GM21390 (cell line): ENCODE measurements around the gene ATP6AP1.
"Not testable (repeated sequence)": the region's sequence is repeated elsewhere in the genome, so short reads cannot be mapped to it uniquely, and the experiment has no call there.

Experiments used
- ATAC-seq: cut with Tn5 transposase; IDR thresholded peaks from one replicate; pipeline ENCODE4 v1.9.1; 2021; ENCODE audit not compliant: unreplicated experiment

Gene ATP6AP1

GRCh38 chrX:154428176-154429171 lies at the start of gene ATP6AP1:
Gene ATP6AP1 (plus strand): TSS chrX:154428677. CDS start chrX:154428693, 16 bp downstream.
- peak; percentile 95 for ATAC-seq

DNA sequence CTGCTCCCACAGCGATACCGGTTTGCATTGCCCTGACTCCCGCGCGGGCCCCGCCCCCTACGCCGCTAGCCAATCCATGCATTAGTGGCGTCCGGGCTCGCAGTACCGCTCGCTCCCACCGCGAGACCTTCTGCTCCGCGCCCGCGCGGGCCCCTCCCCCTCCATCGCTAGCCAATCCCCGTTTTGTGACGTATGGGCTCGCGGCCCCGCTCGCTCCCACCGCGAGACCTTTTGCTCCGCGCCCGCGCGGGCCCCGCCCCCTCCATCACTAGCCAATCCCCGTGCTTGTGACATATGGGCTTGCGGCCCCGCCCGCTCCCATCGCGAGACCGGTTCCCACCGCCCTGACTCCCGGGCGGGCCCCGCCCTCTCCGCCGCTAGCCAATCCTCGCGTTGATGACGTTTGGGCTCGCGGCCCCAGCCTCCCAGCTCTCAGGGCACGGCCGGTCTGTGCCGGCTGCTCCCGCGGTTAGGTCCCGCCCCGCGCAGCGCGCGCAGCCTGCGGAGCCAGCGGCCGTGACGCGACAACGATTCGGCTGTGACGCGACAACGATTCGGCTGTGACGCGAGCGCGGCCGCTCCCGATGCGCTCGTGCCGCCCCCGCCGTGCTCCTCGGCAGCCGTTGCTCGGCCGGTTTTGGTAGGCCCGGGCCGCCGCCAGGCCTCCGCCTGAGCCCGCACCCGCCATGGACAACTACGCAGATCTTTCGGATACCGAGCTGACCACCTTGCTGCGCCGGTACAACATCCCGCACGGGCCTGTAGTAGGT lies 49.5 kb upstream of the ATP6AP1 start, which contains the start of gene EMD:
TSS of gene EMD (plus strand) at position 497 of the 770 bp plus-strand sequence. CDS start at position 687, 190 bp downstream.
- ATAC-seq, result peak; percentile 78

DNA sequence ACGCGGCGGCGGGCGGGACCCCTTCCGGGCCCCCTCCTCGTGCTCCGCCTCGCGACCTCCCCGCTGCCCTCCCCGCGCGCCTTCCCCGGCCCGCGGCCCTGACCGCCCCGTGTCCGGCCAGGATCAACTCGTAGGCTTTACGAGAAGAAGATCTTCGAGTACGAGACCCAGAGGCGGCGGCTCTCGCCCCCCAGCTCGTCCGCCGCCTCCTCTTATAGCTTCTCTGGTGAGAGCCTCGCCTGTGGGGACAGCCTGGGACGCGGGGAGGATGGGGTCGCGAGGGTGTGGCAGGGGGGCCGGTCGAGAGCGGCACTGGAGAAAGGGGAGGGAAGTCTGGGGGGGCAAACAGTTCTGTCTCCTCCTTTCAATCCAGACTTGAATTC lies 48.9 kb upstream of the ATP6AP1 start:
- no peak for ATAC-seq

DNA sequence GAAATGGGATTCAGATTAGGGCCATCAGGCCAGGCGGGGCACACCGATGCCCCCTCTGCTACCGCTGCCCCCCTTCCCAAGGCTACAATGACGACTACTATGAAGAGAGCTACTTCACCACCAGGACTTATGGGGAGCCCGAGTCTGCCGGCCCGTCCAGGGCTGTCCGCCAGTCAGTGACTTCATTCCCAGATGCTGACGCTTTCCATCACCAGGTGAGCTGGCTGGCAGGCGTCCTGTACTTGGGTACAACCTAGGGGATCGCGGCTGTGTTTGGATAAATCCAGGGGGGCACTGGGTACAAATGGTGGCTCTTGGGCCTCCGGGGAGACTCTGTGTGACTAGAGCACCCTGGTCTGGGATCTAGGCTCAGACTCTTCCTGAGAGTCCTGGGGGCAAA lies 48.3 kb upstream of the ATP6AP1 start:
- no peak for ATAC-seq

- no peak for ATAC-seq
These were observed 47.7 kb upstream of the ATP6AP1 start for GRCh38 chrX:154380787-154381186.

DNA sequence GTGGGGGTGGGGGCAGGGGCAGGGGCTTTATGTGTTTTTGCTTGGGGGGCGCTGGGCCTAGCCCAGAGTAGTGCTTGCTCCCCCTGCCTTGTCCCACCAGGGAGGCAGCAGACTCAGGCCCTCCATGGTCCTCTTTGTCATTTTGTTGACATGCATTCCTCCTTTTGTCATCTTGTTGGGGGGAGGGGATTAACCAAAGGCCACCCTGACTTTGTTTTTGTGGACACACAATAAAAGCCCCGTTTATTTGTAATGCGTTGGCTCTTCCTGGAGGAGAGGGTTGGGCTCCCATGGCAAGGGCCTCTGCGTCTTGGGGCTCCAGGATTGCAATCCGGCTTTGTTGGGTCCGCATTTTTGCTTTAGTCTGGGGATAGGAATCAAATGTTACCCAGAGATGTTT lies 47.2 kb upstream of the ATP6AP1 start:
- ATAC-seq, result no peak

DNA sequence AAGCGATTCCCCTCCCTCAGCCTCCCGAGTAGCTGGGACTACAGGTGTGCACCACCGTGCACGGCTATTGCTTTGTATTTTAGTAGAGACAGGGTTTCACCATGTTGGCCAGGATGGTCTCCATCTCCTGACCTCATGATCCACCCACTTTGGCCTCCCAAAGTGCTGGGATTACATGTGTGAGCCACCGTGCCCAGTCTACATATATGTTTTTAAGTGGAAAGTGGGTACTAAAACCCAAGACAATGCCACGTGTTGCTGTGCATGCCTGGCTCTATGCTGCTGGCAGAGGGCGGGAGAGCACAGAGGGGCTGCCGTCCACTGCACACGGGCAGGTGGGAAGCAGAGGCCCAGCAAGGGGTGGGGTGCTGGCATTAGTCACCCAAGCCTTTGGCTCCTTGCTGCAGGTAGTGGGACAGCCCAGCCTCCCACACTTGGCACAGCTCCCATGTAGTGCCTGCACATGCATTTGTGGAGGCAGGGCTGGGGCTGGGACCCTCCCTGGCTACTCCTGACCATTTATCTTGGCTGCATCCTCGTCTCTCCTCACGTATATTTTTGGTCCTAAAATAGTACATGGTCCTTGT lies 45.9 kb upstream of the ATP6AP1 start:
- no peak for ATAC-seq

DNA sequence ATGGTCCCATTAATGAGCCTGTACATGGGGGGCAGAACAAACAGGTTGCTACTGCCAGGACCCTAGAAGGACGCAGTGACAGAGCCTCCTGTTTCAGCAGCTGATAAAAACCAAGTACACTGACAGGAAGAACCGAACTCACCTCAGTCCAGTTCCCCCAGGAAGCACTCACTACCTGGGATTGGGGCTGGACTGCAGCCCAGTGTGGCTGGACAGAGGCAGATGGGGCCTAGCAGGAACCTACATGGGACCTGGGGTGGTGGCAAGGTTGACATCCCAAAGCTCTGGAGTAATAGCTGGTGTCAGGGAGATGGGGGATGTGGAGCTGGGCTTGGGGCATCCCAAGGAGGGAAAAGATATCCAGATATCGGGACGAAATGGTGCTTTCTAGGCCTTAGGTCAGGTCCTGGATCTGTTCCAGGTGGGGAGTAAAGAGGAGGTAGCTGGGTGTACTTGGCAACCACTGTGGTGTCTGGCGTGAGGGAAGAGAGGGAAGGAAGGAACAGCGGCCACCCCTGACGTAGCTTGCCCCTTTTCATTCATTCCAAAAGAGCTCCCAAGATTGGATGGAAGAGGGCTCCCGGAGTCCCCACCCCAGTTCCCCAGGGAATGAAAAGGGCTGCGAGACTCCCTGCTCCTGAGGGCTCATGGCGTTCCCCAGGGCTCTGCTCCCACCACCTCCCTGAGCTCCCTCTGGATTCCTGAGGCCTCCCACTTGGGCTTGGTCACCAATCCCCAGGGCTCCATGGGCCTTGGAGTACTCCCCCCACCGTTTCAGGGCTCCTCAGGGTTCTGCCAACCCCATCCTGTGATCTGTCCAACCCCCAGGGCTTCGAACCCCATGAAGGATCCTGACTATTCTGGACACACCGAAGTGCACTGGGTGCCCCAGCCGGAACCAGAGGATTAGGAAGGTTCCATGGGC lies 44.9 kb upstream of the ATP6AP1 start:
- ATAC-seq, result no peak

DNA sequence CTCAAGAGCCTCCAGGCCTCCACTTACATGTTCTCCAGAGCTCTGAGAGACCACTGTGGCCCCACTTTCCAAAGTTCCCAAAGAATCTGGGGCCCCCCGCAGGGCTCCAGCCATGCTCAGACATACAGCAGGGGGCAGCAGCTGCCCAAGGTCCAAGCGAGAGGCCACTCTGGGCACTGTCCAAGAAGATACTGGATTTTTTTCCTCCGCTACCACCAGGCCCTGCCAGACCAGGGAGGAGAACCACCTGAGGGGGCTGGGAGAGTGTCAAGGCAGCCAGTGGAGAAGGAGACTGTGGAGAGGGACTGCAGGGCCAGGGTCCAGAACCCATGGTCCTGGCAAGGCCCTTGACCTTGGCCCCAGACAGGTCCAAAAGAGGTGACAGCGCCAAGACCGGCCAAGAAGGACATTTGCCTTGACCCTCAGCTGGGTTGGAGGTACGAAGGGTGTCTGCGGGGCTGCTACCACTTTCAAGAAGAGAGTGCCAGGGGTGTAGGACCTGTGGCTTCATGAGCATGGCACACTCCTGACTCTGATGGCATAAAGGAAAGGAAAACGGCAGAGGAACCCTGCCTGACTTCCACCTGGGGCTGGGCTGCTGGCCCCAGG lies 44.1 kb upstream of the ATP6AP1 start:
- no peak for ATAC-seq

GRCh38 chrX:154388094-154388493 lies 40.4 kb upstream of the ATP6AP1 start:
- not testable (repeated sequence) for ATAC-seq

- ATAC-seq, result not testable (repeated sequence)
These were observed 39.8 kb upstream of the ATP6AP1 start for GRCh38 chrX:154388649-154389048.

DNA sequence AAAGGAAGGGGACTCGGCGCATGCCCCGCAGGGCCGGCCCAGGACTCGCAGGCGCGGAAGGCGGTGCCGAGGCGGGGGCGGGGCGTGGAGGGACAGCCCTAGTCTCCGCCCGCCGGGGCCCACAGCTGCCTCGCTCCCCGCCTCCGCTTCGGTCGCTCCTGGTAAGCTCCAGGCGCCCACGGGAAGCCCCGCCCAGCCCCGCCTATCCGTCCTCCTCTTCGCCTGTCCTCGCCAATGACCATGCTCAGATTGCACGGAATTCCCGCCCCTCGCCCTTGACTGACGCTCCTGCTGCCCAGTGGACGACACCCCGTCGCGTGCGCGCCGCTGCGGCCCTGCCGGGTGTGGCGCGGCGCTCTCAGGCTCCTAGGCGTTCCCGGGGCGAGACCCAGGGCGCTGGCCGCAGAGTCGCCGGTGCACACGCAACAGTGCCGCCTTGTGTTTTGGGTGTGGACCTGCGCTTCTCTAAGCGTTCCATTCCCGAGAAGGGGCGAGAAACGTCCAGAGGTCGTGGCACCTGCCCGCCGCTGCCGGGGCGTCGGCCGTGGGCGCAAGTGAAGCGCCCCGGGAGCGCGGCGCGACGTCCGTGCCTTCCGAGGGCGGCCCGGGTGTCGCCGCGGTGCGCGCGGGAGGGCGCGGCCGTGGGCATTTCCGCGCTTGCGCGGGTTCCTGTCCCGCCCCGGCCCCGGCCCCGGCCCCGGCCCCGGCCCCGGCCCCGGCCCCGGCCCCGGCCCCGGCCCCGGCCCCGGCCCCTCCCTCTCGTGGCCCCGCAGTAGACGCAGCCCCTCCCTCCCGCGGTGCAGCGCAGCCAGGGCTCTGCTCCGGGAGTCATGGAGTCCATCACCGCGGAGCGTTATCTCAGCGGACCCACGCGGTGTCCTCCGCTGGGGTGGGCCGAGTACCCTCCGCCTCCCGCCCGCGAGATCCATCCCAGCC lies 38.4 kb upstream of the ATP6AP1 start:
- ATAC-seq, result peak; percentile 77

DNA sequence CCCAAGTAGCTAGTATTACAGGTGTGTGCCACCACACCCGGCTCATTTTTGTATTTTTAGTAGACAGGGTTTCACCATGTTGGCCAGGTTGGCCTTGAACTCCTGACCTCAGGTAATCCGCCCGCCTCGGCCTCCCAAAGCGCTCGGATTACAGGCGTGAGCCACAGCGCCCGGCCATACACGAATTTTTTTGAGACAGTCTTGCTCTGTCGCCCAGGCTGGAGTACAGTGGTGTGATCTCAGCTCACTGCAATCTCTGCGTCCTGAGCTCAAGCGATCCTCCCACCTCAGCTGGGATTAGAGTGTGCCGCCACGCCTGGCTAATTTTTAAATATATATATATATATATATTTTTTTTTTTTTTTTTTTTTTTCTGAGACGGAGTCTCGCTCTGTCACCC lies 32.1 kb upstream of the ATP6AP1 start:
- ATAC-seq, result not testable (repeated sequence)

DNA sequence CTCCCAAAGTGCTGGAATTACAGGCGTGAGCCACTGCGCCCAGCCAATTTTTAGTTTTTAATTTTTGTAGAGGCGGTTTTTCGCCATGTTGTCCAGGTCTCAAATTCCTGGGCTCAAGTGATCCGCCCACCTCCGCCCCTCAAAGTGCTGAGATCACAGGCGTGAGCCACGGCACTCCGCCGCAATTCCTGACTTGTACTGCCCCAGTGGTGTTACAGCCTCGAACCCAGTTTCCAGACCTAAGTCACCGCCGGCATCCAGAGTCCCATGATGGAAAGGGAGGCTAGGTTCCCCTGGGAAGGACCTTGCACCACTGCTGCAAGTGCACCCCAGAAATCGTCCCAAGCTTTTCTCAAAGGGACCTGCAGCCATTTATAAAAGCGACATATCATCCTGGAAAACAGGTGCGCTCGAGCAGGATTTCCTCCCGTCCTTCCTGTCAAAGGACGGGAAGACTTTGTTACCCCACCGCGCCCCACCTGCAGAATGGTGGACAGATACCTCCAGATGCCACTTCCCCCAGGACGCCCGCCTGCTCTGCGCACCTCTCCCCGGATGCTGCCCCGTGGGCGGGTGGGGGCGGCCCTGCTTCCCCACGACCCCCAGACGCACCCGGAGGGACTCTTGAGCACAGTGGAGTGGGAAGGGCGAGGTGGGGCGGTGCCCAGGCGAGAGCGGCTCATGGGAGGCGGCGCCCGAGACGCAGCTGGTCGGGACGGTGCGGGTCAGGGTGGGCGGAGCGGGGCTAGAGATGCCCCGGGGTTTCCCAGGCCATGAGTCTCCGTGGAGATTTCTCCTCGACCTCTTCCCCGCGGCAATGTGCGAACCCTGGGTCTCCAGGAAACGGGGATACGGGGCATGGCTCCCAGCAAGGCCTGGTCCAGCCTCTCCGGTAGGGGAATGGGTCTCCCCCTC lies 31.2 kb upstream of the ATP6AP1 start:
- ATAC-seq, result peak; percentile 52

DNA sequence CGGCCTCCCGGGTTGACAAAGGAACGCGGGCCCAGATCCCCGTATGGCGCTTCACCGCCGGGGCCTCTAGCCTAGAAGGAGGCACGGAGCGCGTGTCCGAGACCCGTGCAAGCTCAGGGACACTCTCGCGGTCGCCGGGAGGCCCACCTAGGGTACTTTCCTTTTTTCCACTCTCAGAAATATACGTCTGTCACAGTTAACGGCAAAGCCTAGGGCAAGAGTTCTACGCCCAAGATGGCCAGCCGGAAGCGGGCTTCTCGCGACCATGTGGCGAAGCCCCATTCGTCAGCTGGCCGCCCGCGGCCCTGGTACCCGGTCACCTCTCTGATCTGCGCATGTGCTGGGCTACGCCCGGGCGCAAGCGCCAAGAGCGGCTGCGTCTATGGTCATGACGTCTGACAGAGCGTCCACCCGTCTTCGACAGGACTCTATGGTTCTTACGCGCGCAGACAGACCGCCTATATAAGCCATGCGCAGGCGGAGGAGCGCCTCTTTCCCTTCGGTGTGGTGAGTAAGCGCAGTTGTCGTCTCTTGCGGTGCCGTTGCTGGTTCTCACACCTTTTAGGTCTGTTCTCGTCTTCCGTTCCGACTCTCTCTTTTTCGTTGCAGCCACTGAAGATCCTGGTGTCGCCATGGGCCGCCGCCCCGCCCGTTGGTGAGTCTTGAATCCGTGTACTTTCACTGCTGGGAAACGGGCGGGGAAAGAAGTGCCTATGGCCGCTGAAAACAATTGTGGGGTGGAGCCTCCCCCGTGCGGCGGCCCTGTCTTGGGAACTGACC lies 30.4 kb upstream of the ATP6AP1 start, which contains the start of gene RPL10:
TSS of gene RPL10 (plus strand) at position 490 of the 780 bp plus-strand sequence. CDS start at position 633, 143 bp downstream.
- peak; percentile 66 for ATAC-seq

- peak; percentile 28 for ATAC-seq
These were observed 29.6 kb upstream of the ATP6AP1 start for GRCh38 chrX:154398668-154399526.
